Lung (tissue), 12 donors: ENCODE results near the gene IFNG. TPM values are rescaled to one million over a fixed set of nuclear protein-coding genes. Genes with fewer than 3 reads are reported as not detected.

Source experiments
- ATAC-seq: fragments of 200-7000 bp; cut with Tn5 transposase; one replicate; pipeline ENCODE4 v1.9.1; 2020; ENCODE audit warnings: moderate number of reproducible peaks; ENCODE audit not compliant: insufficient read depth, low FRiP score
- DNase-seq, 3 donors: peaks; one replicate each; pipeline ENCODE4 v3.0.0-alpha.2; 2013 to 2017
- H3K27ac ChIP-seq, 2 donors: one replicate each; pipeline ENCODE4 v1.5.1; 2013; ENCODE audit warnings: mild to moderate bottlenecking in 2 of 2, moderate library complexity in 2 of 2, control low read depth in 1 of 2, inconsistent platforms in 1 of 2, low read depth in 1 of 2, low read length in 1 of 2
- H3K27me3 ChIP-seq, 3 donors: one replicate each; pipeline ENCODE4 v1.5.1; 2013; ENCODE audit warnings: low read length in 2 of 3; ENCODE audit not compliant: control insufficient read depth in 3 of 3, insufficient read depth in 3 of 3
- H3K36me3 ChIP-seq, 4 donors: one replicate each; pipeline ENCODE4 v1.5.1; 2013; ENCODE audit warnings: low read length in 4 of 4, mild to moderate bottlenecking in 1 of 4, moderate library complexity in 1 of 4; ENCODE audit not compliant: control insufficient read depth in 4 of 4, insufficient read depth in 4 of 4
- H3K4me1 ChIP-seq, 5 donors: one replicate each; pipeline ENCODE4 v1.5.1; 2013; ENCODE audit warnings: low read length in 5 of 5, mild to moderate bottlenecking in 2 of 5, moderate library complexity in 1 of 5; ENCODE audit not compliant: control insufficient read depth in 5 of 5, insufficient read depth in 5 of 5
- H3K4me3 ChIP-seq: one replicate; pipeline ENCODE4 v1.5.1; 2013; ENCODE audit warnings: mild to moderate bottlenecking, control low read depth, moderate library complexity
- H3K9ac ChIP-seq, 2 donors: one replicate each; pipeline ENCODE4 v1.5.1; 2013; ENCODE audit warnings: low read length in 2 of 2, control low read depth in 1 of 2; ENCODE audit not compliant: insufficient read depth in 1 of 2
- H3K9me3 ChIP-seq, 4 donors: one replicate each; pipeline ENCODE4 v1.5.1; 2013; ENCODE audit warnings: low read length in 3 of 4, mild to moderate bottlenecking in 1 of 4, moderate library complexity in 1 of 4; ENCODE audit not compliant: control insufficient read depth in 4 of 4, insufficient read depth in 3 of 4
- WGBS, 2 donors: extraction: QIAGEN DNeasy Blood & Tissue Kit; methylation state at CpG; one replicate each; pipeline ENCODE4 v1.1.7; 2013; 5-methylcytosine and 5-hydroxymethylcytosine counted together
- polyA plus RNA-seq, 2 donors: library from polyadenylated mRNA; stranded (reverse); fragments of 200-250 nt; gene quantifications; one replicate each; pipeline ENCODE4 v1.2.1, GENCODE V29; 2013
- total RNA-seq, 2 donors: library from RNA; depleted of rRNA in 1 of 2; stranded (reverse); fragments of >200 nt in 1 of 2; gene quantifications; one replicate each; pipeline ENCODE4 v1.2.1, GENCODE V29; 2014 to 2021
- TF ChIP-seq, protein P1 (sequence below): IDR thresholded peaks from 2 replicates; pipeline ENCODE4 v1.5.1; 2012; ENCODE audit warnings: mild to moderate bottlenecking; ENCODE audit errors: control extremely low read depth, extremely low read depth
- donor health status: control.
- donor health status: control.
- donor health status: Bipolar disorder and iron deficiency.
- donor health status: healthy.
- donor health status: DM: yes; HTN: yes; CAD: no.

IFNG gene
- total and polyA plus RNA-seq, 4 donors, result 0.22 to 0.49 (median 0.40) TPM; not detected in 1

DNA sequence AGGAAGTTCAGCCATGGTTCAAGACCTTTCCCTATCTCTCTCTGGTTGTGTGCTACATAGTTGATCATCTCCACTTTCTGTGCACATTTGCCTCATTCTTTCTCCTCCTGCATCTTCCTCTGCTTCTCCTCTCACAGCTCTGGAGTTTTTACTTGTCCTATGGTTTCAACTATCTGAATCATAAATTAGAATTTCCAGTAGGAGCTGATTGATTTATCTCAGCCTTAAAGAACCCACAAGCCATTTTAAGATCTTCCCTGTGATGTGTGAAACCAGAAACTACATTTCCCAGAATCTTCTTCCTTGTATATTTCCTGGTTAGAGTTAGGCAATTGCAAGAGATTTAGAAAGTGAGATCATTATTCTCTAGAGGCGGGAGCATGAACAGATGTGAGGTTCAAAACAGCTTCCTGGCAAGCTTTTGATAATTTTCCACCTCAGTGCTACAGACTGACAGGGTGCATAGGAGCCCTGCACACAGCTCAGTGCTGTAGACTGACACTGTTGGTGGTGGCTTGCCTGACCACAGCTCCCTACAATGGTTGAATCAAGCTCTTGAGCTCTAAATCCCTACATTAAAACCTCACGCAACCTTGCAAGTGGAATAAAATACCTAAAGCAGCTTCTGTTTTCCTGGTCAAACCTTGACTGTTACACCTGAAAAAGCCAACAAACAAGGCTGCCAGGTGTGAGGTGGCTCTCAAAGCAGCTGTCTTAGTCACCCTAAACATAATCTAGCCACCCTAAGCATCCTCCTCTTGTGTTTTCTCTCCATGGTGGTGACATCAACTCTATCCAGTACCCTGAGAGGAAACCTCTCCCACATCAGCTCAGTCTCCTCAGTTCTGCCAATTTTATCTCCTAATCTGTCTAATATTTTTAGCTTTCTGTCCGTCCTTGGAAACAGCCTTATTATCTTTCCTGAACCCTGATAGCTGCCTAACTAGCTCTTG lies 21.5 kb upstream of the IFNG start:
- ATAC-seq (no peak), DNase-seq (peak in 1 of 3 donors; percentile 12)
- WGBS, 2 donors, result 58 to 78% methylated on average over 3 of the region's 3 CpGs
- Histone ChIP-seq H3K4me1 (no peaks in the 10 kb centered on the region), H3K27ac (no peak overlapping the region), H3K9ac (no peak overlapping the region), H3K4me3 (no peak overlapping the region), H3K9me3 (peaks cover 0 to 4% (median 0%) of the 10 kb centered on the region in 4 donors), H3K36me3 (no peaks in the 10 kb centered on the region), H3K27me3 (no peaks in the 10 kb centered on the region)
- TF ChIP-seq, protein P1, sequence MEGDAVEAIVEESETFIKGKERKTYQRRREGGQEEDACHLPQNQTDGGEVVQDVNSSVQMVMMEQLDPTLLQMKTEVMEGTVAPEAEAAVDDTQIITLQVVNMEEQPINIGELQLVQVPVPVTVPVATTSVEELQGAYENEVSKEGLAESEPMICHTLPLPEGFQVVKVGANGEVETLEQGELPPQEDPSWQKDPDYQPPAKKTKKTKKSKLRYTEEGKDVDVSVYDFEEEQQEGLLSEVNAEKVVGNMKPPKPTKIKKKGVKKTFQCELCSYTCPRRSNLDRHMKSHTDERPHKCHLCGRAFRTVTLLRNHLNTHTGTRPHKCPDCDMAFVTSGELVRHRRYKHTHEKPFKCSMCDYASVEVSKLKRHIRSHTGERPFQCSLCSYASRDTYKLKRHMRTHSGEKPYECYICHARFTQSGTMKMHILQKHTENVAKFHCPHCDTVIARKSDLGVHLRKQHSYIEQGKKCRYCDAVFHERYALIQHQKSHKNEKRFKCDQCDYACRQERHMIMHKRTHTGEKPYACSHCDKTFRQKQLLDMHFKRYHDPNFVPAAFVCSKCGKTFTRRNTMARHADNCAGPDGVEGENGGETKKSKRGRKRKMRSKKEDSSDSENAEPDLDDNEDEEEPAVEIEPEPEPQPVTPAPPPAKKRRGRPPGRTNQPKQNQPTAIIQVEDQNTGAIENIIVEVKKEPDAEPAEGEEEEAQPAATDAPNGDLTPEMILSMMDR, result no peak

DNA sequence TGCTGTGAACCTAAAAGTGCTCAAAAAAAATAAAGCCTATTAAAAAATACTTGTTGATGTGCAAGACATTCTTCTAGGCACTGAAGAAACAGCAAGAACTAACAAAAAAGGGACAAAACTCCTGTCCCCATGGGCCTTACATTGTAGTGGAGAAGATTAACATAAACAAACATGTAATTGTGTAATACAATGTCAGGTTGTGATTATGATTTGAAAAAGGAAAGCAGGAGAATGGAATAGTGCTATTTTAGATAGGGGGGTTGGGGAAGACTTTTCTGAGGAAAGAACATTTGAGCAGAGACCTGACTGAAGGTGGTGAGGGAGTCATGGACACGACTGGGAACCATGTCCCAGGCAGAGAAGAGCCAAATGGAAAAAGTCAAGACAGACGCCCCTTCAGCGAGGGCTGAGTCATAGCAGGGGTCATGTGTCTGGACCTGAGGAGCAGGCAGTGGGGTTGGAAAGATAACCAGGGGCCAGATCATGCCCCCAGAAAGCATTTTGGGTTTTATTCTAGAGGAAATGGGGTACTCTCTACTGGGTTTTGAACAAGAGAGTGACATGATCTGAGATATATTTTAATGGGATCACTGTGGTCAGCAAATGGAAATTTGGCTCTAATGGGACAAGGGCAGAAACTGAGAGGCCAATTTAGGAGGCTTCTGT lies 19.4 kb upstream of the IFNG start:
- Histone ChIP-seq H3K27me3 (no peaks in the 10 kb centered on the region), H3K36me3 (no peaks in the 10 kb centered on the region), H3K9me3 (peaks cover 0 to 4% (median 0%) of the 10 kb centered on the region in 4 donors), H3K4me1 (no peaks in the 10 kb centered on the region), H3K9ac (no peak overlapping the region), H3K27ac (no peak overlapping the region), H3K4me3 (no peak overlapping the region)
- 63 to 73% methylated on average over 3 of the region's 3 CpGs for WGBS, 2 donors
- TF ChIP-seq, protein P1, result no peak
- ATAC-seq (no peak), DNase-seq (no peak)

DNA sequence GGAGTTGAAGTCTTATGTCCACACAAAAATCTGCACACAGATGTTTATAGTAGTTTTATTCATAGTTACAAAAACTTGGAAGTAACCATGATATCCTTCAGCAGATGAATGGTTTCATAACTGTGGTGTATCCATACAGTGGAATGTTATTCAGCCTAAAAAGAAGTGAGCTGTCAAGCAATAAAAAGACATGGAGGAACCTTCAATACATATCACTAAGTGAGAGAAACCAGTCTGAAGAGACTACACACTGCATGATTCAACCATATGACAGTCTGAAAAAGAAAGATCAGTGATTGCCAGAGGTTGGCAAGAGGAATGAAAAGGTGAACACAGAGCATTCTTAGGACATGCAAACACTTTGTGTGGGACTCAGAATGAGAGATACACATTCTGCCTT lies 18.6 kb upstream of the IFNG start:
- DNase-seq (no peak), ATAC-seq (no peak)

More for the DNA sequence above, 18.6 kb upstream of the IFNG start:
- TF ChIP-seq, protein P1, result no peak
- Histone ChIP-seq H3K4me1 (no peaks in the 10 kb centered on the region), H3K4me3 (no peak overlapping the region), H3K9ac (no peak overlapping the region), H3K9me3 (peaks cover 0 to 4% (median 0%) of the 10 kb centered on the region in 4 donors), H3K27ac (no peak overlapping the region), H3K36me3 (no peaks in the 10 kb centered on the region), H3K27me3 (no peaks in the 10 kb centered on the region)
